C4-2B (cell line): ENCODE measurements around the gene MTMR8.
"Not testable (repeated sequence)": the region's sequence is repeated elsewhere in the genome, so short reads cannot be mapped to it uniquely, and the experiment has no call there.

Experiments used
- H3K27ac ChIP-seq: fragments of 450-650 bp; 2 replicates; pipeline ENCODE4 v1.5.1; 2017
- CTCF ChIP-seq: fragments of 450-650 bp; conservative IDR thresholded peaks from 2 replicates; pipeline ENCODE4 v1.5.1; 2017; ENCODE audit warnings: mild to moderate bottlenecking
- ZFX ChIP-seq: fragments of 450-650 bp; IDR thresholded peaks from 2 replicates; pipeline ENCODE4 v1.6.1; 2017

Gene MTMR8

GRCh38 chrX:64398088-64398487, 2.8 kb upstream of the MTMR8 start:
- H3K27ac ChIP-seq = no peak overlapping the region
- TF ChIP-seq CTCF (no peak), ZFX (no peak)

GRCh38 chrX:64395568-64395929, 297 bp upstream of the MTMR8 start:
- no peak for TF ChIP-seq CTCF
- TF ChIP-seq ZFX = no peak
- H3K27ac ChIP-seq = peak overlapping the region; percentile 49; the same call in 1 of the 2 replicates

- H3K27ac ChIP-seq = peak overlapping the region; percentile 49; the same call in 1 of the 2 replicates
- TF ChIP-seq CTCF (no peak), ZFX (no peak)
Measured at GRCh38 chrX:64394059-64394873, 986 bp downstream of the MTMR8 start.

- no peak for TF ChIP-seq CTCF
- TF ChIP-seq ZFX = no peak
- no peak overlapping the region for H3K27ac ChIP-seq
Measured at GRCh38 chrX:64389489-64389888, 5.8 kb downstream of the MTMR8 start.

GRCh38 chrX:64380789-64381188, 14.5 kb downstream of the MTMR8 start:
- H3K27ac ChIP-seq = not testable (repeated sequence)

GRCh38 chrX:64379924-64380323, 15.3 kb downstream of the MTMR8 start:
- no peak overlapping the region for H3K27ac ChIP-seq
- TF ChIP-seq ZFX (no peak), CTCF (no peak)

- TF ChIP-seq ZFX (no peak), CTCF (no peak)
- no peak overlapping the region for H3K27ac ChIP-seq
Measured at GRCh38 chrX:64377753-64378152, 17.5 kb downstream of the MTMR8 start.

GRCh38 chrX:64352081-64352480, 43.2 kb downstream of the MTMR8 start:
- H3K27ac ChIP-seq = no peak overlapping the region
- no peak for TF ChIP-seq CTCF
- TF ChIP-seq ZFX = no peak
